ENCODE data around the gene RALBP1.

Gene RALBP1

GRCh38 chr18:9568186-9568585 lies 92.9 kb downstream of the RALBP1 start:
- Histone ChIP-seq H3K27ac (ENCODE audit: low read depth, low read length) (no peak overlapping the region), H3K36me3 (ENCODE audit: control insufficient read depth, insufficient read depth, low read length) (no peaks in the 10 kb centered on the region)

GRCh38 chr18:9569178-9569577 lies 93.9 kb downstream of the RALBP1 start:
- no peaks in the 10 kb centered on the region for H3K36me3 ChIP-seq (ENCODE audit: control insufficient read depth, insufficient read depth, low read length)
- H3K27me3 ChIP-seq (ENCODE audit: control insufficient read depth, insufficient read depth, low read length): no peaks in the 10 kb centered on the region
- H3K27ac ChIP-seq (ENCODE audit: low read depth, low read length): no peak overlapping the region
- peaks cover 5% of the 10 kb centered on the region for H3K4me1 ChIP-seq (ENCODE audit: control insufficient read depth, insufficient read depth, low read length)
- H3K9ac ChIP-seq (ENCODE audit: low read length): no peak overlapping the region
- no peak overlapping the region for H3K4me3 ChIP-seq (ENCODE audit: low read length)

More at GRCh38 chr18:9568186-9568585, 92.9 kb downstream of the RALBP1 start:
- peaks cover 5% of the 10 kb centered on the region for H3K4me1 ChIP-seq (ENCODE audit: control insufficient read depth, insufficient read depth, low read length)
- H3K4me3 ChIP-seq (ENCODE audit: low read length): no peak overlapping the region
- H3K9ac ChIP-seq (ENCODE audit: low read length): no peak overlapping the region
- no peaks in the 10 kb centered on the region for H3K27me3 ChIP-seq (ENCODE audit: control insufficient read depth, insufficient read depth, low read length)

GRCh38 chr18:9570255-9570654 lies 94.9 kb downstream of the RALBP1 start:
- no peak overlapping the region for H3K27ac ChIP-seq (ENCODE audit: low read depth, low read length)
- no peak overlapping the region for H3K4me3 ChIP-seq (ENCODE audit: low read length)
- H3K9ac ChIP-seq (ENCODE audit: low read length): no peak overlapping the region
- peaks cover under 1% of the 10 kb centered on the region for H3K4me1 ChIP-seq (ENCODE audit: control insufficient read depth, insufficient read depth, low read length)
- no peaks in the 10 kb centered on the region for H3K27me3 ChIP-seq (ENCODE audit: control insufficient read depth, insufficient read depth, low read length)
- no peaks in the 10 kb centered on the region for H3K36me3 ChIP-seq (ENCODE audit: control insufficient read depth, insufficient read depth, low read length)

DNA sequence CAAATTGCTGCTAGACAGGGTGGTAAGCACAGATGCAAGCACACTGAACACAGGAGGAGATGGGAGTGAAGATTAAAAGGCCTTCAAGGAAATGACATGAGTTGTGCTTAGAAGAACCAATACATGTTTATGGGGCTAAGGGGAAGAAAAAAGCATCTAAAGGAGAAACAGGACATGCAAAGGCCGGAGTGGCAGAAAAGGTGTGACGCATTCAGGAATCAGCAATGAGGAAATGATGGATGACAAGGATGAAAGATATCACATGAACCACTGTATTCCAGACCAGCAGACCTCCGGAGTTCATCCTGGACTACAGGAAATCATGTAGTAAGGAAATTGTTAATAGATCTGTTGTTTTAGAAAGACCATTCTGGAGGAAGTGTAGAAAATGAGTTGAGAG lies 96.2 kb downstream of the RALBP1 start:
- Histone ChIP-seq H3K27me3 (ENCODE audit: control insufficient read depth, insufficient read depth, low read length) (no peaks in the 10 kb centered on the region), H3K9ac (ENCODE audit: low read length) (no peak overlapping the region), H3K36me3 (ENCODE audit: control insufficient read depth, insufficient read depth, low read length) (no peaks in the 10 kb centered on the region), H3K4me1 (ENCODE audit: control insufficient read depth, insufficient read depth, low read length) (peaks cover 7% of the 10 kb centered on the region), H3K27ac (ENCODE audit: low read depth, low read length) (no peak overlapping the region), H3K4me3 (ENCODE audit: low read length) (no peak overlapping the region)

DNA sequence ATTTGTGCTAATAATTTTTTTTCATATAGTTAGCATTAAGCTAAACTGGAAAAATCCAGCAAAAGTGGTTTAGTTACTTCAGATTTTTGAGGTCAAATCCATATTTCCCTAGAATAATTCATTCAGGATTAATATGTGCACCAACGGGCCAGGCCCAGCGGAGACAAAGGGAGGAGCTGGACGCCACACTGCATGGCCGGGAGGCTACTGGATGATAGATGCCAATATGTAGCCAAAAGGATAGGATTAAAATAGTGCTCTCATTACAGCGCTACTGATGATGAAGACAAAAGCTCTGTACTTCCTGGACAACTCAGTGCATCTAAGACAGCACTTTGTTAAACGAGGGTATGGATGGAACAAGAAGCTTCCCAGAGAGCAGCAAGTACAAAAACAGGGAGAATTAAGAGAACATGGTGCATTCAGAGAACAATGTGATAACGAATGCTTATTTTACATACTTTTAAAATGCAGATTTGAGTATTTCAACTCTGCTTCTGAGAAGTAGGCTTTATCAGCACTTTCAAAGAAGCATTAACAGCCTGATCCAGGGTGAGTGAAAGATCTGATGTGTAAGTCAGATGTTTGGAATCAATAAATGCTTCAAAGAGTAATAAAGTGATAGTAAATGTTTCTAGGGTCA lies 99.3 kb downstream of the RALBP1 start:
- Histone ChIP-seq H3K9ac (ENCODE audit: low read length) (no peak overlapping the region), H3K4me1 (ENCODE audit: control insufficient read depth, insufficient read depth, low read length) (peaks cover 7% of the 10 kb centered on the region), H3K36me3 (ENCODE audit: control insufficient read depth, insufficient read depth, low read length) (no peaks in the 10 kb centered on the region), H3K4me3 (ENCODE audit: low read length) (no peak overlapping the region), H3K27ac (ENCODE audit: low read depth, low read length) (no peak overlapping the region), H3K27me3 (ENCODE audit: control insufficient read depth, insufficient read depth, low read length) (no peaks in the 10 kb centered on the region)

DNA sequence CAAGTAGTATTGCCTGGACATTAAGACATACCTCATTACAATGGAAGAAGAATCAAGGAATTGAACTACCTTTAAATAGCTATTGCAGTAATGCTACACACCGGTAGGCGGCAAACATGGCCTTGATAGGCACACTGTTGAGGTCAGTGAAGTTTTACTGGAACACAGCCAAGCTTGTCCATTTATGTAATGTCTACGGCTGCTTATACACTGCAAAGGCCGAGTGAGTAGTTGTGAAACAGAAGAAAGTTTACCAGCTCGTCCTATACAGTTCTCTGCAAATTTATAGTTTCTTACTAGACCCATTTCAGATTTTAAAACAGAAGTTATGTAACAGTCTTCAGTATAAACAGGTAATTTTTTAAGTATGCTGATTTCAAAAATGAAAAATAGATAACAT lies 100.2 kb downstream of the RALBP1 start:
- Histone ChIP-seq H3K4me1 (ENCODE audit: control insufficient read depth, insufficient read depth, low read length) (peaks cover 7% of the 10 kb centered on the region), H3K27ac (ENCODE audit: low read depth, low read length) (no peak overlapping the region), H3K27me3 (ENCODE audit: control insufficient read depth, insufficient read depth, low read length) (no peaks in the 10 kb centered on the region), H3K4me3 (ENCODE audit: low read length) (no peak overlapping the region), H3K9ac (ENCODE audit: low read length) (no peak overlapping the region), H3K36me3 (ENCODE audit: control insufficient read depth, insufficient read depth, low read length) (peaks cover 2% of the 10 kb centered on the region)

- H3K4me1 ChIP-seq (ENCODE audit: control insufficient read depth, insufficient read depth, low read length): peaks cover 7% of the 10 kb centered on the region
- H3K36me3 ChIP-seq (ENCODE audit: control insufficient read depth, insufficient read depth, low read length): peaks cover 9% of the 10 kb centered on the region
- no peak overlapping the region for H3K9ac ChIP-seq (ENCODE audit: low read length)
- H3K27me3 ChIP-seq (ENCODE audit: control insufficient read depth, insufficient read depth, low read length): no peaks in the 10 kb centered on the region
- no peak overlapping the region for H3K27ac ChIP-seq (ENCODE audit: low read depth, low read length)
- no peak overlapping the region for H3K4me3 ChIP-seq (ENCODE audit: low read length)
Observed at GRCh38 chr18:9577361-9577760, 102.0 kb downstream of the RALBP1 start.

DNA sequence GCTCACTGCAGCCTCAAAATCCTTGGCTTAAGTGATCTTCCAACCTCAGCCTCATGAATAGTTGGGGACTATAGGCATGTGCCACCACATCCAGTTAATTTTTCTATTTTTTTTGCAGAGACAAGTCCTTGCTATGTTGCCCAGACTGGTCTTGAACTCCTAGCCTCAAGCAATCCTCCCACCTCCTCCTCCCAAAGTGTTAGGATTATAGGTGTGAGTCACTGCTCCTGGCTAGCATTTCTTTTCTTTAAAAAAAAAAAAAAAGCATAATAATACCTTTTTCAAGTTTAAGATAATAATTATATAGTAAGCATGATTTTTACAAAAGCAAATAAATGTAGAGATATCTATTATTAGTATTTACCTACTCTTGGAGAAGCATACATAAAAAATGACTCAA lies 103.0 kb downstream of the RALBP1 start:
- Histone ChIP-seq H3K4me3 (ENCODE audit: low read length) (no peak overlapping the region), H3K27ac (ENCODE audit: low read depth, low read length) (no peak overlapping the region), H3K9ac (ENCODE audit: low read length) (no peak overlapping the region), H3K27me3 (ENCODE audit: control insufficient read depth, insufficient read depth, low read length) (no peaks in the 10 kb centered on the region), H3K4me1 (ENCODE audit: control insufficient read depth, insufficient read depth, low read length) (peaks cover 7% of the 10 kb centered on the region), H3K36me3 (ENCODE audit: control insufficient read depth, insufficient read depth, low read length) (peaks cover 11% of the 10 kb centered on the region)

DNA sequence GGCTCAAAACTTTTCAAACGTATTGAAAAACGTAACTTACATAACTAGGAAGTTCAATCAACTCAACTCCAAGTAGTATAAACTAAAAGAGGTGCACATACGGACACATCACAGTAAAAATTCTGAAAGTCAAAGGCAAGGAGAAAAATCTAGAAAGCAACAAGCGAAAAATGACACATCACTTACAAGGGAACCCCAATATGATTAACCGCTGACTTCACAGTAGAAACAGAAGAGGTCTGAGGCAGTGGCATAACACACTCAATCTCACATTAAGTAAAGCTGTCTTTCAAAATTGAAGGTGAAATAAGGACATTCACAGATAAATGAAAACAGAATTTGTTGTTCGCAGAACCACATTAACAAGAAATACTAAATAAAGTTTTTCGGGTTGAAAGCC lies 106.4 kb downstream of the RALBP1 start:
- Histone ChIP-seq H3K36me3 (ENCODE audit: control insufficient read depth, insufficient read depth, low read length) (peaks cover 11% of the 10 kb centered on the region), H3K27ac (ENCODE audit: low read depth, low read length) (no peak overlapping the region)

GRCh38 chr18:9586814-9587213 lies 111.5 kb downstream of the RALBP1 start:
- H3K4me3 ChIP-seq (ENCODE audit: low read length): no peak overlapping the region

More for the DNA sequence above, 106.4 kb downstream of the RALBP1 start:
- H3K27me3 ChIP-seq (ENCODE audit: control insufficient read depth, insufficient read depth, low read length): no peaks in the 10 kb centered on the region
- H3K9ac ChIP-seq (ENCODE audit: low read length): no peak overlapping the region
- H3K4me1 ChIP-seq (ENCODE audit: control insufficient read depth, insufficient read depth, low read length): no peaks in the 10 kb centered on the region
- H3K4me3 ChIP-seq (ENCODE audit: low read length): no peak overlapping the region

More at GRCh38 chr18:9586814-9587213, 111.5 kb downstream of the RALBP1 start:
- no peak overlapping the region for H3K27ac ChIP-seq (ENCODE audit: low read depth, low read length)
- no peaks in the 10 kb centered on the region for H3K4me1 ChIP-seq (ENCODE audit: control insufficient read depth, insufficient read depth, low read length)
- no peak overlapping the region for H3K9ac ChIP-seq (ENCODE audit: low read length)
- no peaks in the 10 kb centered on the region for H3K27me3 ChIP-seq (ENCODE audit: control insufficient read depth, insufficient read depth, low read length)
- H3K36me3 ChIP-seq (ENCODE audit: control insufficient read depth, insufficient read depth, low read length): peaks cover 7% of the 10 kb centered on the region

All from rectal smooth muscle tissue (tissue), 1 donor.